Measurements from ENCODE around the gene ASB1. TPM values are rescaled to one million over a fixed set of nuclear protein-coding genes. Genes with fewer than 3 reads are reported as not detected.

Gene ASB1
- total and polyA plus RNA-seq, 2 of the 13 experiments (the other 11 are each of a cell fraction or from before 2014, with no cell fraction given), result 48.6 to 49.2 TPM

DNA sequence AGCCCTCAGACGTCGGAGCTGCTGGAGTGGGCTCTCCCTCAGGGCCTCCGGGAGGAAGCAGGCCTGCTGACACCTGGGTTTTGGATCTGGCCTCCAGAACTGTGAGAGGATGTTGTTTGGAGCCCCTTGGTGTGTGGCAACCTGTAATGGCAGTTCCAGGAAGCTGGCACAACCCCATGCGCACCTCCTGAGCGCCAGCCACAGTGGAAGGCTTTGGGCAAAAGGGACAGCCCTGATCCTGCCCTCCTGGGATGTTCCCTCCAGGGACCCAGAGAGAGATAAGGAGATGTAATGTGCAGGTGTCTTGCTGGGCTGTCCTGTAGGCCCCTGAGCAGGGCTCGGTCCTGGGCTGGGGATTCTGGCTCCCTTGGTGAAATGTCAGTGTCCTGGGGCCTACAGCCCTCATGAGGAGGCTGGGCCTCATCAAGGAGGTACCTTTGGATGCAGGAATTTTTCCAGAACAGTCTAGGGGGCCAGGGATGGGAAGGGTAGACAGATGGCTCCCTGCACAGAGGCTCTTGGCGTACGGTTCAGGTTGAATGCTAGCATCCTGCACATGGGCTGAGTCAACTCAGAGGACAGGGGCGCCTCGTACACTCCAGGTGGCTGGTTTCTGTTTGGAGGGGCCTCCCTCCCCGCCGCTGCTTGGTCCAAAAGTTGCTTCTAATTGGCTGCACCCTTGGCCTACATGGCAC is 61.1 kb downstream of the ASB1 start:
- no peak overlapping the region for H2AFZ ChIP-seq (ENCODE audit: low read length)
- H3K4me3 ChIP-seq (replicated peaks in 1 of 3; ENCODE audit: insufficient read depth in 1 of 3, low read depth in 2 of 3, low read length in 3 of 3), result no peak overlapping the region
- no peak overlapping the region for H3K9ac ChIP-seq (ENCODE audit: insufficient read depth, low read depth, low read length)
- FAIRE-seq (no peak), DNase-seq (ENCODE audit: low spot score) (no peak), ATAC-seq (no peak)
- no peaks in the 10 kb centered on the region for H3K36me3 ChIP-seq (replicated peaks in 1 of 2; ENCODE audit: control insufficient read depth in 1 of 2, insufficient read depth in 2 of 2, low read length in 2 of 2)
- no peaks in the 10 kb centered on the region for H3K9me3 ChIP-seq (ENCODE audit: low read length)
- no peaks in the 10 kb centered on the region for H3K4me1 ChIP-seq (ENCODE audit: insufficient read depth, low read length)
- CTCF ChIA-PET (ENCODE audit: low intra/inter-chr PET ratio, low total read pairs), result no interaction called here
- H4K20me1 ChIP-seq (ENCODE audit: insufficient read depth, low read length), result no peaks in the 10 kb centered on the region
- WGBS (ENCODE audit: low lambda C conversion rate), result 81% methylated on average over 12 of the region's 12 CpGs
- no peaks in the 10 kb centered on the region for H3K27me3 ChIP-seq (ENCODE audit: control insufficient read depth in 1 of 2, insufficient read depth in 2 of 2, low read length in 2 of 2)
- no TSS peak for BruUV-seq (replicated peaks)
- TF ChIP-seq, protein P1, sequence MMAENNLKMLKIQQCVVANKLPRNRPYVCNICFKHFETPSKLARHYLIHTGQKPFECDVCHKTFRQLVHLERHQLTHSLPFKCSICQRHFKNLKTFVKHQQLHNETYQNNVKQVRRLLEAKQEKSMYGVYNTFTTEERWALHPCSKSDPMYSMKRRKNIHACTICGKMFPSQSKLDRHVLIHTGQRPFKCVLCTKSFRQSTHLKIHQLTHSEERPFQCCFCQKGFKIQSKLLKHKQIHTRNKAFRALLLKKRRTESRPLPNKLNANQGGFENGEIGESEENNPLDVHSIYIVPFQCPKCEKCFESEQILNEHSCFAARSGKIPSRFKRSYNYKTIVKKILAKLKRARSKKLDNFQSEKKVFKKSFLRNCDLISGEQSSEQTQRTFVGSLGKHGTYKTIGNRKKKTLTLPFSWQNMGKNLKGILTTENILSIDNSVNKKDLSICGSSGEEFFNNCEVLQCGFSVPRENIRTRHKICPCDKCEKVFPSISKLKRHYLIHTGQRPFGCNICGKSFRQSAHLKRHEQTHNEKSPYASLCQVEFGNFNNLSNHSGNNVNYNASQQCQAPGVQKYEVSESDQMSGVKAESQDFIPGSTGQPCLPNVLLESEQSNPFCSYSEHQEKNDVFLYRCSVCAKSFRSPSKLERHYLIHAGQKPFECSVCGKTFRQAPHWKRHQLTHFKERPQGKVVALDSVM (CRISPR knock-in tag; IDR thresholded peaks at IDR 0.05), result no peak
- TF ChIP-seq PAWR (CRISPR knock-in tag; IDR thresholded peaks at IDR 0.05; ENCODE audit: borderline replicate concordance), result no peak
- no peak for TF ChIP-seq SIN3A (IDR thresholded peaks at IDR 0.05; ENCODE audit: borderline replicate concordance, low read depth, low read length)
- TF ChIP-seq ZNF879 (CRISPR knock-in tag; IDR thresholded peaks at IDR 0.05), result no peak
- no peak for TF ChIP-seq CCDC6 (CRISPR knock-in tag; IDR thresholded peaks at IDR 0.05)
- TF ChIP-seq ZNF446 (CRISPR knock-in tag; IDR thresholded peaks at IDR 0.05), result no peak
- TF ChIP-seq IKZF1 (IDR thresholded peaks at IDR 0.05), result no peak
- no peak for TF ChIP-seq PHF20 (CRISPR knock-in tag; IDR thresholded peaks at IDR 0.05)
- TF ChIP-seq ZNF724P (CRISPR knock-in tag; IDR thresholded peaks at IDR 0.05; ENCODE audit: borderline replicate concordance), result no peak
- TF ChIP-seq JUND (CRISPR knock-in tag; IDR thresholded peaks at IDR 0.05), result no peak
- TF ChIP-seq, protein P2, sequence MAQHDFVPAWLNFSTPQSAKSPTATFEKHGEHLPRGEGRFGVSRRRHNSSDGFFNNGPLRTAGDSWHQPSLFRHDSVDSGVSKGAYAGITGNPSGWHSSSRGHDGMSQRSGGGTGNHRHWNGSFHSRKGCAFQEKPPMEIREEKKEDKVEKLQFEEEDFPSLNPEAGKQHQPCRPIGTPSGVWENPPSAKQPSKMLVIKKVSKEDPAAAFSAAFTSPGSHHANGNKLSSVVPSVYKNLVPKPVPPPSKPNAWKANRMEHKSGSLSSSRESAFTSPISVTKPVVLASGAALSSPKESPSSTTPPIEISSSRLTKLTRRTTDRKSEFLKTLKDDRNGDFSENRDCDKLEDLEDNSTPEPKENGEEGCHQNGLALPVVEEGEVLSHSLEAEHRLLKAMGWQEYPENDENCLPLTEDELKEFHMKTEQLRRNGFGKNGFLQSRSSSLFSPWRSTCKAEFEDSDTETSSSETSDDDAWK (CRISPR knock-in tag; IDR thresholded peaks at IDR 0.05), result no peak
- POLR2A ChIA-PET, result no interaction called here
- intact Hi-C loops (cut with micrococcal nuclease; ENCODE audit: unreplicated experiment) (no loop called here), in situ Hi-C loops (cut with HindIII; ENCODE audit: extremely low pct_ligation_motif_present, low pct_unique_long_range_greater_than_20kb) (no loop called here)
- H3K79me2 ChIP-seq (ENCODE audit: insufficient read depth, low read length), result no peaks in the 10 kb centered on the region
- no peak overlapping the region for H3K4me2 ChIP-seq (ENCODE audit: low read depth, low read length)
- no peak overlapping the region for H3K27ac ChIP-seq (ENCODE audit: extremely low read length, insufficient read depth, low read length)

Measured in HepG2 (cell line).